ENCODE data around the gene OSBP2. TPM values are rescaled to one million over a fixed set of nuclear protein-coding genes. Genes with fewer than 3 reads are reported as not detected.

Gene OSBP2
- total and polyA plus RNA-seq, 2 experiments from 2014 or later, result 2.1 to 2.9 TPM

GRCh38 chr22:30792456-30792855, 97.8 kb downstream of the OSBP2 start (continued):
- TF ChIP-seq, protein P1, sequence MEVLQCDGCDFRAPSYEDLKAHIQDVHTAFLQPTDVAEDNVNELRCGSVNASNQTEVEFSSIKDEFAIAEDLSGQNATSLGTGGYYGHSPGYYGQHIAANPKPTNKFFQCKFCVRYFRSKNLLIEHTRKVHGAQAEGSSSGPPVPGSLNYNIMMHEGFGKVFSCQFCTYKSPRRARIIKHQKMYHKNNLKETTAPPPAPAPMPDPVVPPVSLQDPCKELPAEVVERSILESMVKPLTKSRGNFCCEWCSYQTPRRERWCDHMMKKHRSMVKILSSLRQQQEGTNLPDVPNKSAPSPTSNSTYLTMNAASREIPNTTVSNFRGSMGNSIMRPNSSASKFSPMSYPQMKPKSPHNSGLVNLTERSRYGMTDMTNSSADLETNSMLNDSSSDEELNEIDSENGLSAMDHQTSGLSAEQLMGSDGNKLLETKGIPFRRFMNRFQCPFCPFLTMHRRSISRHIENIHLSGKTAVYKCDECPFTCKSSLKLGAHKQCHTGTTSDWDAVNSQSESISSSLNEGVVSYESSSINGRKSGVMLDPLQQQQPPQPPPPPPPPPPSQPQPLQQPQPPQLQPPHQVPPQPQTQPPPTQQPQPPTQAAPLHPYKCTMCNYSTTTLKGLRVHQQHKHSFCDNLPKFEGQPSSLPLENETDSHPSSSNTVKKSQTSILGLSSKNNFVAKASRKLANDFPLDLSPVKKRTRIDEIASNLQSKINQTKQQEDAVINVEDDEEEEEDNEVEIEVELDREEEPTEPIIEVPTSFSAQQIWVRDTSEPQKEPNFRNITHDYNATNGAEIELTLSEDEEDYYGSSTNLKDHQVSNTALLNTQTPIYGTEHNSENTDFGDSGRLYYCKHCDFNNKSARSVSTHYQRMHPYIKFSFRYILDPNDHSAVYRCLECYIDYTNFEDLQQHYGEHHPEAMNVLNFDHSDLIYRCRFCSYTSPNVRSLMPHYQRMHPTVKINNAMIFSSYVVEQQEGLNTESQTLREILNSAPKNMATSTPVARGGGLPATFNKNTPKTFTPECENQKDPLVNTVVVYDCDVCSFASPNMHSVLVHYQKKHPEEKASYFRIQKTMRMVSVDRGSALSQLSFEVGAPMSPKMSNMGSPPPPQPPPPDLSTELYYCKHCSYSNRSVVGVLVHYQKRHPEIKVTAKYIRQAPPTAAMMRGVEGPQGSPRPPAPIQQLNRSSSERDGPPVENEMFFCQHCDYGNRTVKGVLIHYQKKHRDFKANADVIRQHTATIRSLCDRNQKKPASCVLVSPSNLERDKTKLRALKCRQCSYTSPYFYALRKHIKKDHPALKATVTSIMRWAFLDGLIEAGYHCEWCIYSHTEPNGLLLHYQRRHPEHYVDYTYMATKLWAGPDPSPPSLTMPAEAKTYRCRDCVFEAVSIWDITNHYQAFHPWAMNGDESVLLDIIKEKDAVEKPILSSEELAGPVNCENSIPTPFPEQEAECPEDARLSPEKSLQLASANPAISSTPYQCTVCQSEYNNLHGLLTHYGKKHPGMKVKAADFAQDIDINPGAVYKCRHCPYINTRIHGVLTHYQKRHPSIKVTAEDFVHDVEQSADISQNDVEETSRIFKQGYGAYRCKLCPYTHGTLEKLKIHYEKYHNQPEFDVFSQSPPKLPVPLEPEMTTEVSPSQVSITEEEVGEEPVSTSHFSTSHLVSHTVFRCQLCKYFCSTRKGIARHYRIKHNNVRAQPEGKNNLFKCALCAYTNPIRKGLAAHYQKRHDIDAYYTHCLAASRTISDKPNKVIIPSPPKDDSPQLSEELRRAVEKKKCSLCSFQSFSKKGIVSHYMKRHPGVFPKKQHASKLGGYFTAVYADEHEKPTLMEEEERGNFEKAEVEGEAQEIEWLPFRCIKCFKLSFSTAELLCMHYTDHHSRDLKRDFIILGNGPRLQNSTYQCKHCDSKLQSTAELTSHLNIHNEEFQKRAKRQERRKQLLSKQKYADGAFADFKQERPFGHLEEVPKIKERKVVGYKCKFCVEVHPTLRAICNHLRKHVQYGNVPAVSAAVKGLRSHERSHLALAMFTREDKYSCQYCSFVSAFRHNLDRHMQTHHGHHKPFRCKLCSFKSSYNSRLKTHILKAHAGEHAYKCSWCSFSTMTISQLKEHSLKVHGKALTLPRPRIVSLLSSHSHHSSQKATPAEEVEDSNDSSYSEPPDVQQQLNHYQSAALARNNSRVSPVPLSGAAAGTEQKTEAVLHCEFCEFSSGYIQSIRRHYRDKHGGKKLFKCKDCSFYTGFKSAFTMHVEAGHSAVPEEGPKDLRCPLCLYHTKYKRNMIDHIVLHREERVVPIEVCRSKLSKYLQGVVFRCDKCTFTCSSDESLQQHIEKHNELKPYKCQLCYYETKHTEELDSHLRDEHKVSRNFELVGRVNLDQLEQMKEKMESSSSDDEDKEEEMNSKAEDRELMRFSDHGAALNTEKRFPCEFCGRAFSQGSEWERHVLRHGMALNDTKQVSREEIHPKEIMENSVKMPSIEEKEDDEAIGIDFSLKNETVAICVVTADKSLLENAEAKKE (CRISPR knock-in tag; IDR thresholded peaks at IDR 0.05), result no peak
- TF ChIP-seq NANOG (IDR thresholded peaks at IDR 0.05; ENCODE audit: borderline replicate concordance) (no peak), POLR2AphosphoS5 (IDR thresholded peaks at IDR 0.05; ENCODE audit: low read depth) (no peak), EZH2 (IDR thresholded peaks at IDR 0.05; ENCODE audit: low read depth, unreplicated experiment) (no peak)

DNA sequence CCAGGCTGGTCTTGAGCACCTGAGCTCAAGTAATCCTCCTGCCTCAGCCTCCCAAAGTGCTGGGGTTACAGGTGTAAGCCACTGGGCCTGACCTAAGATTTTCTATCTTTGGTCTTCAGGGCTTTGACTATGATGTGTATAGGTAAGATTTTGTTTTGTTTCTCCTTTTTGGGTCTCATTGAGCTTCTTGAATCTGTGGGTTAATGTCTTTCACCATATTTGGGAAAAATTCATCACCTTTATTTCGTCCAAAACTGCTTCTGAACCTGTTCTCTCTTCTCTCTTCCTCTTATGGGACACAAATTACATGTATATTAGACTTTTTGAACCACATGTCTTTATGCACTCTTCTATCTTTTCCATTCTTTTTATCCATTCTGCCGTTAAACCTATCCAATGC, 100.4 kb downstream of the OSBP2 start:
- no peak for DNase-seq (ENCODE audit: low spot score)
- Mint-ChIP-seq H3K9me3 (no peaks in the 10 kb centered on the region), H3K27ac (no peak overlapping the region), H3K4me3 (no peak overlapping the region), H3K36me3 (ENCODE audit: low read depth) (no peaks in the 10 kb centered on the region), H3K4me1 (no peaks in the 10 kb centered on the region), H3K27me3 (ENCODE audit: insufficient read depth, low read depth, poor library complexity) (peaks cover 2% of the 10 kb centered on the region)
- no peak for ATAC-seq
- Histone ChIP-seq H3K27ac (ENCODE audit: low read depth) (no peak overlapping the region), H3K27me3 (ENCODE audit: insufficient read depth) (0 out of 2 replicates have a peak, but pooled peaks cover 1% of the 10 kb centered on the region), H2AFZ (no peak overlapping the region), H3K36me3 (ENCODE audit: insufficient read depth) (no peaks in the 10 kb centered on the region), H4K20me1 (replicated peaks; ENCODE audit: insufficient read depth) (no peaks in the 10 kb centered on the region), H3K4me1 (ENCODE audit: insufficient read depth) (no peaks in the 10 kb centered on the region), H3K4me3 (no peak overlapping the region), H3K9me2 (ENCODE audit: insufficient read depth) (no peaks in the 10 kb centered on the region), H3K4me2 (no peak overlapping the region), H3K79me2 (replicated peaks; ENCODE audit: insufficient read depth) (no peaks in the 10 kb centered on the region), H3F3A (replicated peaks; ENCODE audit: low read depth) (no peaks in the 10 kb centered on the region)
- TF ChIP-seq STAT1 (IDR thresholded peaks at IDR 0.05; ENCODE audit: unreplicated experiment) (no peak), ZNF331 (CRISPR knock-in tag; IDR thresholded peaks at IDR 0.05; ENCODE audit: low read depth) (no peak), ZNF114 (CRISPR knock-in tag; IDR thresholded peaks at IDR 0.05) (no peak), EZH2 (IDR thresholded peaks at IDR 0.05; ENCODE audit: low read depth, unreplicated experiment) (no peak), EZH2phosphoT487 (IDR thresholded peaks at IDR 0.05; ENCODE audit: unreplicated experiment) (no peak), POLR2AphosphoS5 (IDR thresholded peaks at IDR 0.05; ENCODE audit: low read depth) (no peak), ETS1 (IDR thresholded peaks at IDR 0.05) (no peak)
- TF ChIP-seq, protein P2, sequence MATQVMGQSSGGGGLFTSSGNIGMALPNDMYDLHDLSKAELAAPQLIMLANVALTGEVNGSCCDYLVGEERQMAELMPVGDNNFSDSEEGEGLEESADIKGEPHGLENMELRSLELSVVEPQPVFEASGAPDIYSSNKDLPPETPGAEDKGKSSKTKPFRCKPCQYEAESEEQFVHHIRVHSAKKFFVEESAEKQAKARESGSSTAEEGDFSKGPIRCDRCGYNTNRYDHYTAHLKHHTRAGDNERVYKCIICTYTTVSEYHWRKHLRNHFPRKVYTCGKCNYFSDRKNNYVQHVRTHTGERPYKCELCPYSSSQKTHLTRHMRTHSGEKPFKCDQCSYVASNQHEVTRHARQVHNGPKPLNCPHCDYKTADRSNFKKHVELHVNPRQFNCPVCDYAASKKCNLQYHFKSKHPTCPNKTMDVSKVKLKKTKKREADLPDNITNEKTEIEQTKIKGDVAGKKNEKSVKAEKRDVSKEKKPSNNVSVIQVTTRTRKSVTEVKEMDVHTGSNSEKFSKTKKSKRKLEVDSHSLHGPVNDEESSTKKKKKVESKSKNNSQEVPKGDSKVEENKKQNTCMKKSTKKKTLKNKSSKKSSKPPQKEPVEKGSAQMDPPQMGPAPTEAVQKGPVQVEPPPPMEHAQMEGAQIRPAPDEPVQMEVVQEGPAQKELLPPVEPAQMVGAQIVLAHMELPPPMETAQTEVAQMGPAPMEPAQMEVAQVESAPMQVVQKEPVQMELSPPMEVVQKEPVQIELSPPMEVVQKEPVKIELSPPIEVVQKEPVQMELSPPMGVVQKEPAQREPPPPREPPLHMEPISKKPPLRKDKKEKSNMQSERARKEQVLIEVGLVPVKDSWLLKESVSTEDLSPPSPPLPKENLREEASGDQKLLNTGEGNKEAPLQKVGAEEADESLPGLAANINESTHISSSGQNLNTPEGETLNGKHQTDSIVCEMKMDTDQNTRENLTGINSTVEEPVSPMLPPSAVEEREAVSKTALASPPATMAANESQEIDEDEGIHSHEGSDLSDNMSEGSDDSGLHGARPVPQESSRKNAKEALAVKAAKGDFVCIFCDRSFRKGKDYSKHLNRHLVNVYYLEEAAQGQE (IDR thresholded peaks at IDR 0.05; ENCODE audit: unreplicated experiment), result no peak
- TF ChIP-seq, protein P3, sequence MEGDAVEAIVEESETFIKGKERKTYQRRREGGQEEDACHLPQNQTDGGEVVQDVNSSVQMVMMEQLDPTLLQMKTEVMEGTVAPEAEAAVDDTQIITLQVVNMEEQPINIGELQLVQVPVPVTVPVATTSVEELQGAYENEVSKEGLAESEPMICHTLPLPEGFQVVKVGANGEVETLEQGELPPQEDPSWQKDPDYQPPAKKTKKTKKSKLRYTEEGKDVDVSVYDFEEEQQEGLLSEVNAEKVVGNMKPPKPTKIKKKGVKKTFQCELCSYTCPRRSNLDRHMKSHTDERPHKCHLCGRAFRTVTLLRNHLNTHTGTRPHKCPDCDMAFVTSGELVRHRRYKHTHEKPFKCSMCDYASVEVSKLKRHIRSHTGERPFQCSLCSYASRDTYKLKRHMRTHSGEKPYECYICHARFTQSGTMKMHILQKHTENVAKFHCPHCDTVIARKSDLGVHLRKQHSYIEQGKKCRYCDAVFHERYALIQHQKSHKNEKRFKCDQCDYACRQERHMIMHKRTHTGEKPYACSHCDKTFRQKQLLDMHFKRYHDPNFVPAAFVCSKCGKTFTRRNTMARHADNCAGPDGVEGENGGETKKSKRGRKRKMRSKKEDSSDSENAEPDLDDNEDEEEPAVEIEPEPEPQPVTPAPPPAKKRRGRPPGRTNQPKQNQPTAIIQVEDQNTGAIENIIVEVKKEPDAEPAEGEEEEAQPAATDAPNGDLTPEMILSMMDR (conservative IDR thresholded peaks at IDR 0.05; ENCODE audit: low read depth in 2 of 2), result no peak
